GM18870 (cell line): ENCODE measurements around the gene MED8.
"Not testable (repeated sequence)": the region's sequence is repeated elsewhere in the genome, so short reads cannot be mapped to it uniquely, and the experiment has no call there.

ENCODE experiments used
- ATAC-seq: cut with Tn5 transposase; IDR thresholded peaks from one replicate; pipeline ENCODE4 v1.9.1; 2021; ENCODE audit warnings: moderate library complexity; ENCODE audit not compliant: unreplicated experiment

The MED8 gene

GRCh38 chr1:43387976-43388599 is 1.5 kb downstream of the MED8 start:
- ATAC-seq, result no peak

- no peak for ATAC-seq
Observed at GRCh38 chr1:43386676-43387075, 2.9 kb downstream of the MED8 start.

GRCh38 chr1:43383449-43383848 is 6.2 kb downstream of the MED8 start:
- ATAC-seq, result no peak

- ATAC-seq, result no peak
Observed at GRCh38 chr1:43382027-43382779, 7.4 kb downstream of the MED8 start.

GRCh38 chr1:43381612-43382011 is 8.0 kb downstream of the MED8 start:
- ATAC-seq, result no peak

GRCh38 chr1:43379476-43379875 is 10.1 kb downstream of the MED8 start:
- ATAC-seq, result no peak

- no peak for ATAC-seq
Observed at GRCh38 chr1:43377831-43378230, 11.8 kb downstream of the MED8 start.

- ATAC-seq, result no peak
Observed at GRCh38 chr1:43376723-43377235, 12.8 kb downstream of the MED8 start.

- ATAC-seq, result no peak
Observed at GRCh38 chr1:43373066-43373940, 16.3 kb downstream of the MED8 start.

- ATAC-seq, result no peak
Observed at GRCh38 chr1:43372172-43372571, 17.4 kb downstream of the MED8 start.

GRCh38 chr1:43370564-43370963 is 19.0 kb downstream of the MED8 start:
- ATAC-seq, result no peak

- not testable (repeated sequence) for ATAC-seq
Observed at GRCh38 chr1:43369779-43370178, 19.8 kb downstream of the MED8 start.

- ATAC-seq, result no peak
Observed at GRCh38 chr1:43368646-43369020, 21.0 kb downstream of the MED8 start.

GRCh38 chr1:43367904-43368645 is 21.5 kb downstream of the MED8 start, which contains the start of gene ELOVL1:
TSS of gene ELOVL1 (minus strand) at chr1:43368011. CDS start at chr1:43365609, 2,402 bp downstream.
- ATAC-seq, result no peak

GRCh38 chr1:43367026-43367903 is 22.3 kb downstream of the MED8 start:
- no peak for ATAC-seq

- ATAC-seq, result no peak
Observed at GRCh38 chr1:43366601-43367025, 23.0 kb downstream of the MED8 start.

GRCh38 chr1:43366179-43366578 is 23.4 kb downstream of the MED8 start:
- no peak for ATAC-seq

GRCh38 chr1:43365678-43366077 is 23.9 kb downstream of the MED8 start:
- no peak for ATAC-seq

- no peak for ATAC-seq
Observed at GRCh38 chr1:43363935-43364525, 25.6 kb downstream of the MED8 start.
